Measurements from ENCODE around the gene APOC3. TPM values are rescaled to one million over a fixed set of nuclear protein-coding genes. Genes with fewer than 3 reads are reported as not detected.

The APOC3 gene
- total and polyA plus RNA-seq, 10 of the 15 experiments (the other 5 are each of a cell fraction or from before 2014, with no cell fraction given): 1.9 TPM; not detected in 9

- FAIRE-seq: no peak
- Histone ChIP-seq H3K4me3 (no peak overlapping the region), H3K36me3 (ENCODE audit: control insufficient read depth in 2 of 2, insufficient read depth in 2 of 2, low read length in 1 of 2) (no peaks in the 10 kb centered on the region), H3K9me3 (replicated peaks; ENCODE audit: control insufficient read depth, insufficient read depth, low read length) (no peaks in the 10 kb centered on the region), H3K4me1 (ENCODE audit: control insufficient read depth, insufficient read depth, low read length) (no peaks in the 10 kb centered on the region), H2AFZ (ENCODE audit: control insufficient read depth, low read depth, low read length) (no peak overlapping the region), H4K20me1 (ENCODE audit: control insufficient read depth, insufficient read depth) (no peaks in the 10 kb centered on the region), H3K27ac (ENCODE audit: control insufficient read depth, insufficient read depth) (no peak overlapping the region), H3K9ac (ENCODE audit: control insufficient read depth, insufficient read depth, low read length) (no peak overlapping the region), H3K79me2 (ENCODE audit: control insufficient read depth, insufficient read depth, low read length) (no peaks in the 10 kb centered on the region), H3K4me2 (ENCODE audit: control insufficient read depth, insufficient read depth) (no peak overlapping the region), H3K27me3 (replicated peaks in 1 of 2; ENCODE audit: control insufficient read depth in 2 of 2, insufficient read depth in 2 of 2, low read length in 1 of 2) (no peaks in the 10 kb centered on the region)
- POLR2A ChIA-PET: interaction anchor here (1.0 kb wide), 1 partner anchor 10 kb away, joined by 3 read pairs; no protein-coding TSS in a partner anchor
- SMC1A ChIA-PET (ENCODE audit: uncharacterized antibody, unreplicated experiment): interaction anchor here (1.4 kb wide), 1 partner anchor 32 kb away, joined by 3 read pairs; no protein-coding TSS in a partner anchor
- BruUV-seq (replicated peaks): no TSS peak
- WGBS (ENCODE audit: insufficient coverage, insufficient replicate concordance, low lambda C conversion rate, missing lambda C conversion rate): 65% methylated on average over 51 of the region's 51 CpGs
- in situ Hi-C loops (cut with MboI) (no loop called here), intact Hi-C loops (cut with micrococcal nuclease; ENCODE audit: unreplicated experiment) (no loop called here)
- ATAC-seq: no peak
- TF ChIP-seq POLR2AphosphoS2 (IDR thresholded peaks at IDR 0.05; ENCODE audit: low read depth, low read length): no peak
- no peak for TF ChIP-seq ZZZ3 (IDR thresholded peaks at IDR 0.05; ENCODE audit: control insufficient read depth, insufficient read length, low read depth)
- TF ChIP-seq FOS (IDR thresholded peaks at IDR 0.05; ENCODE audit: borderline replicate concordance, extremely low read depth, insufficient read length): no peak
- no peak for TF ChIP-seq MYB (IDR thresholded peaks at IDR 0.05; ENCODE audit: borderline replicate concordance, low read depth, low read length)
- no peak for TF ChIP-seq CHD2 (IDR thresholded peaks at IDR 0.05; ENCODE audit: borderline replicate concordance, low read depth, low read length)
- TF ChIP-seq TCF7 (IDR thresholded peaks at IDR 0.05; ENCODE audit: borderline replicate concordance): no peak
- TF ChIP-seq KAT2A (conservative IDR thresholded peaks at IDR 0.05; ENCODE audit: control insufficient read depth, low read depth, low read length): no peak
- RAD21 ChIA-PET (ENCODE audit: unreplicated experiment): interaction anchor here (1.0 kb wide), 2 partner anchors 16 to 30 kb away, joined by 3 read pairs; partner anchors contain the start of genes APOA1 and APOA5
- CTCF ChIA-PET: interaction anchor here (0.5 to 3.2 kb wide), 3 partner anchors 14 to 313 kb away, joined by 4 to 17 read pairs (median 10); partner anchors contain the start of gene APOA5
- DNase-seq (ENCODE audit: low read depth, low spot score): no peak
Measured at GRCh38 chr11:116821050-116821918, 8.4 kb upstream of the APOC3 start.
